Pons (tissue), 1 donor: ENCODE measurements around the gene NUP153.
"Not testable (repeated sequence)": the region's sequence is repeated elsewhere in the genome, so short reads cannot be mapped to it uniquely, and the experiment has no call there.

Experiments used
- DNase-seq: peaks from one replicate; pipeline ENCODE4 v3.0.0-alpha.2; 2016; ENCODE audit warnings: low spot score

The NUP153 gene

DNA sequence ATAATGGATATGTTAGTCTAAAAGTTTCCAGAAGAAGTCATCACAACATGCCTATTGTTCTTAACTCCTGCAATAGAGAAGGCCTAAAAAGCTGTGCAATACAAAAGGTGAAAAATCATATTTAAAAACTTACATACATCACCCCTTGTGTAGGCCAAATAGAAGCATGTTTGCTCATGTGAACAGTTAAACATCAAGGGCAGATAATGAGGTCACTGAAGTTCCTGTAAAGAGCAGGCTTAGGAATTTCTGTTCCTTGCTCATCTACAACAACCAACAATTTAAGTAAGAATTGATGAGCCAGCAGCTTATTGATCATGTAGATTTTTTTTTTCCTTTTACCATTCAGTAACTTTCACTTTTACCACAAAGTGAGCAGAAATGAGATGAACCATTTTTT, 7.5 kb upstream of the NUP153 start:
- no peak for DNase-seq

DNA sequence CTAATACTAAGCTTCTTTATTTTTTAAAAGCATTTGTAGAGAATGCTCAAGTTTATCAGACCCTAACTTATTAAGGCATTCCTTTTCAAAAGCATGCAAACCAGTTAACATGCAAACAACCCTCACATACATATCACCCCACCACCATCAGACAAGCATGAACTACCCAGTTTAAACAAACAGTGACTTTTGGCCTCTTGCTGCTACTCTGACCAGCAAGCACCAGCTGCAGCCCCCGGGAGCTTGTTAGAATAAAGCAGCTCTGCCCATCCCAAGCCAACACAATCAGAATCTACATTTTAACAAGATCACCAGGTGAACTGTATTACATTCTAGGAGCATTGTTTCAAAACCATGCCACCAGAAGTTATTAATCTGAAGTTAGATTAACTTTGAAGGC, 5.9 kb upstream of the NUP153 start:
- no peak for DNase-seq

DNA sequence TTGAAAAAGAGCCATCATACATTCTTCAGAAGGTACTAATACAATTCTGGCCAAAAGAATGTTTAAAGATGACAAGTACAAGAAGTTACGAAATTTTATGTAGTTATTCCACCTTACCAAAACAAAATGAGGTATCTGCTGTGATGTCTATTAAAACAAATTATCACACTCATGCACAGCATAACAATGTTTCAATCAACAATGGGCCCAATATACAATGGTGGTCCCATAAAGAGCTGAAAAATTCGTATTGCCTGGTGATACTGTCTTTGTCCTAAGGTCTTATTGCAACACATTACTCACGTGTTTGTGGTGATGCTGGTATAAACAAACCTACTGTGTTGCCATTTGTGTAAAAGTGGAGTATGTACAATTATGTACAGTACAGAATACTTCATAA, 3.6 kb upstream of the NUP153 start:
- DNase-seq: no peak

DNA sequence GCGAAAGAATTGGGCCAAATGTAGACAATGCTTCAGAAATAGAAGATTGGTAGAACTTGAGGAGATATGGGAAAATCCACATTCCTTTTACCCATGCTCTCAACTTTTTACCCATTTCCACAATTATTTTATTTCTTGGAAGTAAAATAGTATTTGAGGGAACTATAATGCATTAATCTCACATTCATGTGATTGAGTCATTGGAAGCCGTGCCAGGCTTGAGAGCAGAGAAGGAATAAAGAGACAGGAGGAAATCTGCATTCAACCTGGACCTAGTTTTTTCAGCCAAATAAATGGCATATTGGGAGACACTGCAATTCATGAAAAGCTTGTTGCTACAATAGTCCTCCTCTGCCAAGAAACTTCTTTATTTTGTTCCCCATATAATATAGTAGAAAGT, 2.8 kb upstream of the NUP153 start:
- no peak for DNase-seq

DNA sequence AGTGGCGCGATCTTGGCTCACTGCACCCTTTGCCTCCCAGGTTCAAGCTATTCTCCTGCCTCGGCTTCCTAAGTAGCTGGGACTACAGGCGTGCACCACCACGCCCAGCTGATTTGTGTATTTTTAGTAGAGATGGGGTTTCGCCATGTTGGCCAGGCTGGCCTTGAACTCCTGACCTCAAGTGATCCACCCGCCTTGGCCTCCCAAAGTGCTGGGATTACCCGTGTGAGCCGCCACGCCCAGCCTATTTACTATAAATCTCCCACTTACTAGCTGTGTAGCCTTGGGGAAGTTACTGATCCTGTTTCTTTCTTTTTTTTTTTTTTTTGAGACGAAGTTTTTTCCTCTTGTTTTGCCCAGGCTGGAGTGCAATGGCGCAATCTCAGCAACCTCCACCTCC, 1.3 kb upstream of the NUP153 start:
- not testable (repeated sequence) for DNase-seq

- DNase-seq: no peak
Measured at GRCh38 chr6:17707371-17707651, 586 bp upstream of the NUP153 start.

DNA sequence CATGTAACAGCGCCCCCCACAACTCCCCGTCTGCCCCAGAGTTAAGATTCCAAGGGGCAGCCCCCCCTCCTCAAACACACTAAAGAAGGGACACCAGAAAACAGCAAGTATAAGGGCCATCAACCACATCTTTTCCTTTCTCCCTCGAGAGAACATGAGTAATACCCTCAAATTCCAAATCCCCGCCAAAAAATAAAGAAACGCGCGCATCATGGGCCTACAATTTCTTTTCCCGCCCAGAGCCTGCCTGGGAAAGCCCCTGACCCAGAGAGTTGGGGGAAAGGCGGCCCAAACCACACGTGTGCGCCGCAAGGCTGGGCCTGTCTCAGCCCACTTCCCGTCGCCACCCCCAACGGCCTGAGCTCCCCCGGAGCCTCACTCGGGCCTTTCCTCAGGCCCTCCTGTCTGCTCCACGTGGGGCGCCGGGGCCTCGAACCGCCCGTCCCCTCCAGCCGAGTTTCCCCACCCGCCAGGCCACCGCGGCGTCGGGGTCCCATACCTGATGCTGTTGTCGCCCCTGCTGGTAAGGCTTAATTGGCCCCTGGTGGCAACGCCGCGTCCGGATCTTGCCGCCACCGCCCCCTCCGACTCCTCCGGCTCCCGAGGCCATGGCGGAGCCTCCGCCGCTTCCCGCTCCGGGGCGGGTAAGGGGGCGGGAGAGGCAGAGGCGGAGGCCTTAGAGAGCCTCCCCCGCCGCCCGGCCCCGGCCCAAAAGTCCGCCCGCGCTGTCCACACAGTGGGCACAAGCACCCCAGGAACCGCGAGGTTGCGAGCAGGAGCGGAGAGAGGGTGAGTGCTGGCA, 746 bp downstream of the NUP153 start:
- peak; percentile 8 for DNase-seq

DNA sequence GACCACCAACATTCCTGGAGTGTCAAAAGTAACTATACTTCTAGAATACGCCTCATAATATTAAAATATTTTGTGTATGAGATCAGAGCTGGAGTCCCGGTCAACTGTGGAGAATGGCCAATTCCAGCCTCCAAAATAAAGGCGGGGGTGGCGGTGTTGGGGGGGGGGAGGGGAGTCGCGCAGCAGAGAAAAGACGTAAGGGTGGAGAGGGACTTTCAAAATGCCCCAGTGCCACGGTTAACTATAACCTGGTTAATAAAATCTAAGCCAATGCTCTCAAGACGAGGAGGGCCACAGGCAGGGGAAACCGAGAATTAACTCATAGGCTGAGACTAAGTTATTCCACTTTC, 1.3 kb downstream of the NUP153 start:
- DNase-seq: no peak

GRCh38 chr6:17703256-17703694, 3.5 kb downstream of the NUP153 start:
- peak; percentile 35 for DNase-seq

GRCh38 chr6:17700421-17701416, 6.0 kb downstream of the NUP153 start:
- DNase-seq: no peak

DNA sequence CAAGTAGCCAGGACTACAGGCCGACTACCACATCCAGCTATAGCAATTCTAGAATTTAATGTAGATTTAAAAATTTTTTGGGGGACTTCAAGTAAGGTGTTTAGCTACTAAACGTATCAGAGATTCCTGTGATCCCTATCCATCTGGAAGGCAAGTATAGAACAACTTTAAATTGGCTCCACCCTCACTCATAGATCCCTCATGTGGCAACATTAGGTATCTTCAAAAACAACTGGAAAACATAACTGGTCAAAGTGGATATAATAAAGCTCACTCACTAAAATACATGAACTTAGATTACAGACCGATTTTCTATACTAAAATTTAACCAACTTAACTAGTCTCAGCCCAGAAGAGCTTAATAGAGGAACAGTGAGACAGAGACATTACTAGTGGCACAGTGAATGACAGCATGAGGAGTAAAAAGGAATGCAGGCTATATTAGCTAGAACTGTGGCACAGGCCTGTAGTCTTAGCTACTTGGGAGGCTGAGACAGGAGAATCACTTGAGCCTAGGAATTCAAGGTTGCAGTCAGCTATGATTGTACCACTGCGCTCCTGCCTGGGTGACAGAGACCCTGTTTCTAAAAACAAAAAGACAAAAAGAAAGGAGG, 14.7 kb downstream of the NUP153 start:
- DNase-seq: no peak

DNA sequence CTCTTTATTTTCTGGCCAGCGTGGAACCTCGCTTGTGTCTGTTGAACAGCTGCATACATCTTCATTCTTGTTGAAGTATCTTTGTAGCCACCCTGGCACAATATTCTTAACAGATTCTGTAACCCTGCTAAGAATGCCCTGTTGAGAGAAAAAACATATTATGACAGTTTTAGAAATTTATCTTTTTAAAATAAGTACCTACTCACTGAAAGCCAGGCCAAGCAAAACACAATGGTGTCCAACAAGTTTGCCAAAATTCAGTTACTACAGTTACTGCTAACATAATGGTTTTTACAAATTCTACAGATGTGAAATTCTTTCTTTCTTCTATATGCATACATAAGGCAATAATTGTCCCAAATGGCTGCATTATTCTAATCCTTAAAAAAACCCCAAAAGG, 18.2 kb downstream of the NUP153 start:
- DNase-seq: no peak

GRCh38 chr6:17687136-17687535, 19.6 kb downstream of the NUP153 start:
- DNase-seq: no peak

GRCh38 chr6:17684134-17684533, 22.6 kb downstream of the NUP153 start:
- DNase-seq: no peak

- no peak for DNase-seq
Measured at GRCh38 chr6:17683428-17683827, 23.3 kb downstream of the NUP153 start.

DNA sequence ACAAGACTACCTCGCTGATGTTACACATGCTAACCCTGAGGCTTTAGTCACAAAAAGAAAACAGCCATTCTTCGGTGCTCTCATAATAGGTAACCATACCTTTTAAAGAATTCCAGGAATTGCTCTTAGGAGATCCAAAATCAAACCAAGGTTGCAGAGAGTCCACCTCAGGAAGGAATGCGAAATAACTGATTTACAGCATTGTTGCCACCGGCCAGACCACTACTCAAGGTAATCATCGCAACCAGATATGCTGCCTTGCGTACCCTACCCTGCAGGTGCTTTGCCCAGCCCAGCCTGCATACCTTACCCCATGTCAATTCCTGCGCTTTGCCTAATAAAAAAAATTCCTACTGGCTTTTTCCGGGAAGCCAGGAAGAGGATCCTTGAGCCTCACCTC, 27.0 kb downstream of the NUP153 start:
- DNase-seq: no peak

DNA sequence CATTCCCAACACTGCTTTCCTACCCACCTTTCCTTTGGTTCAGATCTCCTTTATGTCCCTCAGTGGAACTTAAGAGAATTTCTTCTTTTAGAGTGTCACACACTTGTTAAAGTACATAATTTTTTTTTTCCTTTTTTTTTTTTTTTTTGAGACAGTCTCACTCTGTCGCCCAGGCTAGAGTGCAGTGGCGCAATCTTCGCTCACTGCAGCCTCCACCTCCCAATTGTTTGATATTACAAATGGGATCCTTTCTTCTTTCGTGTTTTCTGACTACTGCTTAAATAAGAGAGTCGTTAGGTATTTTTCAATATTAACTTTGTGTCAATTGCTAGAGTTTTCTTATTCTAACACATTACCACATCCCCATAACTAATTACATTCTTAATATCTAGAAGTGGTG, 29.1 kb downstream of the NUP153 start:
- DNase-seq: no peak

- DNase-seq: no peak
Measured at GRCh38 chr6:17673543-17674254, 33.0 kb downstream of the NUP153 start.

DNA sequence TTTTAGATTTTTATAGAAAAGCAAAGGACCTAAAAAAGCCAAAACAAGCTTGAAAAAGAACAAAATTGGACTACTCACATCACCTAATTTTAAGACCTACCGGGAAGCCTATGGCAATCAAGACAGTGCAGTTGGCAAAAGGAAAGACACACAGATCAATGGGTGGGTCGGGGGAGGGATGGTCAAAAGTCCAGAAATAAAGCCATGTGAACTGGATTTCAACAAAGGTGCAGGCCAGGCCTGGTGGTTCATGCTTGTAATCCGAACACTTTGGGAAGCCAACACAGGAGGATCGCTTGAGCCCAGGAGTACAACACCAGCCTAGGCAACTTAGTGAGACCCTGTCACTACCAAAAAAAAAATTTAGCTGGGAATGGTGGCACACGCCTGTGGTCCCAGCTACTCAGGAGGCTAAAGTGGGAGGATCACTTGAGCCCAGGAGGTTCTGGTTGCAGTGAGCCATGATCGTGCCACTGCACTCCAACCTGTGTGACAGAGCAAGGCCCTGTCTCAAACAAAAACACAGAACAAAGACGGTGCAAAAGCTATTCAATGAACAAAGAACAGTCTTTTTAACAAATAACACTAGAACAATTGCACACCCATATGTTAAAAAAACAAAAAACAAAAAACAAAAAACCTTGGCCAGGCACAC, 34.5 kb downstream of the NUP153 start:
- DNase-seq: no peak

- peak; percentile 84 for DNase-seq
Measured at GRCh38 chr6:17666646-17667045, 40.1 kb downstream of the NUP153 start.

GRCh38 chr6:17665132-17665531, 41.6 kb downstream of the NUP153 start:
- DNase-seq: no peak

- no peak for DNase-seq
Measured at GRCh38 chr6:17663226-17663625, 43.5 kb downstream of the NUP153 start.
